ENCODE measurements around the gene ADARB2.

The ADARB2 gene

GRCh38 chr10:1267568-1267967 lies 469.8 kb downstream of the ADARB2 start:
- DNase-seq, result no peak

- no peak for DNase-seq
Measured at GRCh38 chr10:1267148-1267547, 470.2 kb downstream of the ADARB2 start.

GRCh38 chr10:1266033-1266802 lies 471.1 kb downstream of the ADARB2 start:
- DNase-seq, result no peak

GRCh38 chr10:1264001-1264400 lies 473.3 kb downstream of the ADARB2 start:
- DNase-seq, result no peak

GRCh38 chr10:1257274-1257673 lies 480.1 kb downstream of the ADARB2 start:
- no peak for DNase-seq

GRCh38 chr10:1256432-1256725 lies 480.9 kb downstream of the ADARB2 start:
- DNase-seq, result peak; percentile 74

GRCh38 chr10:1255600-1256431 lies 481.5 kb downstream of the ADARB2 start:
- no peak for DNase-seq

GRCh38 chr10:1255118-1255517 lies 482.2 kb downstream of the ADARB2 start:
- DNase-seq, result peak; percentile 25

- DNase-seq, result peak; percentile 9
Measured at GRCh38 chr10:1253523-1254353, 483.6 kb downstream of the ADARB2 start.

GRCh38 chr10:1251769-1252168 lies 485.6 kb downstream of the ADARB2 start:
- DNase-seq, result no peak

GRCh38 chr10:1249142-1249920 lies 488.0 kb downstream of the ADARB2 start:
- no peak for DNase-seq

GRCh38 chr10:1248262-1248630 lies 489.1 kb downstream of the ADARB2 start:
- peak; percentile 61 for DNase-seq

- DNase-seq, result no peak
Measured at GRCh38 chr10:1247598-1248261, 489.6 kb downstream of the ADARB2 start.

GRCh38 chr10:1244493-1244892 lies 492.8 kb downstream of the ADARB2 start:
- DNase-seq, result no peak

GRCh38 chr10:1243486-1244234 lies 493.7 kb downstream of the ADARB2 start:
- no peak for DNase-seq

GRCh38 chr10:1242975-1243374 lies 494.4 kb downstream of the ADARB2 start:
- no peak for DNase-seq

GRCh38 chr10:1241973-1242935 lies 495.1 kb downstream of the ADARB2 start:
- DNase-seq, result no peak

- no peak for DNase-seq
Measured at GRCh38 chr10:1241322-1241890, 495.9 kb downstream of the ADARB2 start.

GRCh38 chr10:1240341-1240775 lies 497.0 kb downstream of the ADARB2 start:
- DNase-seq, result peak; percentile 46

- DNase-seq, result no peak
Measured at GRCh38 chr10:1233031-1233430, 504.3 kb downstream of the ADARB2 start.

Data from GF-D8 (cell line).